HS-5 (cell line): Measurements from ENCODE around the gene UTP25.
"Not testable (repeated sequence)": the region's sequence is repeated elsewhere in the genome, so short reads cannot be mapped to it uniquely, and the experiment has no call there.

Source experiments
- DNase-seq: peaks from one replicate; pipeline ENCODE4 v3.0.0-alpha.2; 2012; ENCODE audit warnings: low read depth

The UTP25 gene

GRCh38 chr1:209896346-209896745 is 68.6 kb downstream of the UTP25 start:
- no peak for DNase-seq

GRCh38 chr1:209898271-209898670 is 70.5 kb downstream of the UTP25 start:
- not testable (repeated sequence) for DNase-seq

GRCh38 chr1:209898851-209899250 is 71.1 kb downstream of the UTP25 start:
- not testable (repeated sequence) for DNase-seq

- no peak for DNase-seq
Observed at GRCh38 chr1:209899948-209900347, 72.2 kb downstream of the UTP25 start.

GRCh38 chr1:209900734-209901133 is 73.0 kb downstream of the UTP25 start:
- DNase-seq, result peak; percentile 80

- no peak for DNase-seq
Observed at GRCh38 chr1:209901211-209901610, 73.4 kb downstream of the UTP25 start.

- not testable (repeated sequence) for DNase-seq
Observed at GRCh38 chr1:209904774-209905173, 77.0 kb downstream of the UTP25 start.
